ENCODE data around the gene CTR9.

Gene CTR9

DNA sequence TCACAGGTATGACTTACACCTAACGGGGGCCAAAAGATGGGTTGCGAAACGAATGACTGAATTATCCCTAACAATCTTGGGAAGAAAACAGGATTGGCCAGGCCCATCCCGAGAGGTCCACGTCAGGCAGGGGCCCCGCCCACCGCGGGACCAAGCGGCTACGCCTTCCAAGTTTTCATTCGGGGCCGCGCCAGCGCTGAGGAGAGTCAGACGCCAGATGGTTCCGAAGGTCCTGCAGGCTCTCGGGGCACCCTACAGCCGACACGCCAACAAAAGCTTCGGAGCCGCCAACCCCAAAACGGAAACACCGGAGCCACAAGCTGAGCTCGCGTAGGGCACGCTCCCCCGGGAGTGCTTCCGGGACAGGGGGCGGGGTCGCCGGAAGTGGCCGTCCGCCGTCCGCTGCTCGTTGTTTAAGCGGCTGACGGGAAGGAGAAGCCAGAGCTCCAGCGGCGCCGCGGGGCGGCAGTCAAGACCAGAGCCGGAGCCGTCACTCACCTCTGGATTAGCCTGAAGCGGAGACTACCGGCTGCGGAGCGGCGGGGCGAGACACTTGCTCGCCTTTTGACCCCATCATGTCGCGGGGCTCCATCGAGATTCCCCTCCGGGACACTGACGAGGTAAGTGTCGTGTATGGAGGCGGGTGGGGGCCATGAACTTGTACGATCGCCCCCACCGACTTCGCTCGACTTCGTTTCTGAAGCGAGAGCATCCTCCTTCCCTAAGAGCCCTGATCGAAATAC, at the start of gene CTR9:
Gene CTR9 (plus strand): TSS at position 409 of the 743 bp plus-strand sequence. CDS start 167 bp downstream, at position 576.
- DNase-seq, result peak; percentile 76 to 88 (median 82)

DNA sequence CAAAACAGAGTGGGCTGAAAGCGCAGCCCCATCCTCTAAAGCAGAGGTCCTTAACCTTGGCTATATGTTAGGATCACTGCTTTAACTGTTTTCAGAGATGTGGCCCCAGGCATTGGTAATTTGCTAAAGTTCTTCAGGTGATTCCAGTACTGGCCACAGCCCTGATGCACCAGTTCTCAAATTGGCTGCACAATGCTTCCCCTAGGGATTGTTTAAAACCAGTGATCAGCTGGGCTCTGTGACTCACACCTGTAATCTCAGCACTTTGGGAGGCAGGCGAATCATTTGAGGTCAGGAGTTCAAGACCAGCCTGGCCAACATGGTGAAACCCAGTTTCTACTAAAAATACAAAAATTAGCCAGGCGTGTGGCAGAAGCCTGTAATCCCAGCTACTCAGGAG, 49.1 kb upstream of the CTR9 start:
- no peak for DNase-seq

DNA sequence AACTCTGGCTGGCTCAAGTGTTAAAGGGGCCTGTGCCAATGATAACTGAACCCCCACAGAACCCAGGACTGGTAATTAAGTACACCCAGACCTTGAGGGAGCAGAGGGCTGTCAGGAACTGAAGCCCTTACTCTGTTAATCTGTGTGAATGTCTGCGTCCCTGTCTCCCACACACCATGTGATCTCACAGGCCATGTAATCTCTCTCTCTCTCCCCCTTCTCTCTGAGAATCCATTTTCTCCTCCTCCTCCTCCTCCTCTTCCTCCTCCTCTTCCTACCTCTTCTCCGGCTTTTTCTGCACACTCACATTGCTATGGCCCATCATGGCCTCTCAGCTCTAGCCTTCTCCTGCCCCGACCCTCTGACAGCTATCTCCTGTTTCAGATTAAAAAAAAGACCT, 42.9 kb upstream of the CTR9 start:
- DNase-seq, result no peak

DNA sequence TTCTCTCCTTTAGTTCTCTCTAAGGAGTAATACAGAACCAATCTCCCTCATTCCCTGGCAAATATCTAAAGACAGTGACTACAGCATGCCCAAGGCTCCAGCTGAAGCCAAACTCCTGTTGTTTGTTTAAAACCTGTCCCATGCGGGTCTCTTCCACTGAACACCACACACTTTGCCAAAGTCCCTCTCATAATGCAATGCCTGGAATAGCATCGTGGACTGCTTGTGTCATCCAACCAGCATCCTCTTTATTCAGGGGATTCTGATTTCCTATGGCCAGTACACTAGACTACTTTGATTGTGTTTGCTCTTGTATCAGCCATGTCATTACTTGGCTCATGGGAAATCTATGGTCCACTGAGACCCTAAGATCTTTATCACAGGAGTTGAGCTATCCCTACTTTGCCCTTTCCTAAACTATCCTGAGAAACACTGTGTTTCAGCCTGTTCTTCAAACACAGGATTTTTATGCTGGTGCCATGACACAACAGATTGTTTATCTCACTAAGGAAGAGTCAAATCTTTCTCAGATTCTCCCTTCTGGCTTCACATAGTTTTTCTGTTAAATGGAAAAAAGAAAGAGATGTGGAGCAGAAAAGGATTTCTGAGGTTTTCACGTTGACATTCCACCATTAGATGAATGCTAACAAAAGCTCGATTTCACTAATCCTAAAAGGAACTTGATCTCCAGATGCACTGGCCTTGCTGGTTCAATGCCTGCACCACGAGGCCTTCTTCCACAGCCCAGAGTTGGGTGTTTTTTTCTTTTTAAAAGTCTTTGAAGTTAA, 41.6 kb upstream of the CTR9 start:
- DNase-seq, result no peak

DNA sequence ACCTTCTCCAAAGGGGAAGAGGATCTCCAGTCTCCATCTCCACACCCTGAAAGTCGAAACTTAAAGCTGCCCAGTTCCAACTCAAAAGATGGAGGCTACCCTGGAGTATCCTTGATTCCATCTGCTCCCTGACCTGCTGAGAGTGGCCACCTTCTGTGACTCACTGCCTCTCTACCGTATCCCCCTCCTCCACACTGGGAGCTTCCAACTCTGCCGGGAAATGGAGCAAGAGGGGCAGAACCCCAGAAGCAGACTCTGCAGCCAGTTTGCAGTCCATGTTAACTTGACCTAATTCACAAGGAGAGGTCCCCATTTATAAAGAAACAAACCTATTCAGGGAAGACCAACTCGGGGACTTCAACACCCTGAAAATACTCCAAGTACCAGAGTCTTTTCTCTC, 35.5 kb upstream of the CTR9 start:
- DNase-seq, result no peak

DNA sequence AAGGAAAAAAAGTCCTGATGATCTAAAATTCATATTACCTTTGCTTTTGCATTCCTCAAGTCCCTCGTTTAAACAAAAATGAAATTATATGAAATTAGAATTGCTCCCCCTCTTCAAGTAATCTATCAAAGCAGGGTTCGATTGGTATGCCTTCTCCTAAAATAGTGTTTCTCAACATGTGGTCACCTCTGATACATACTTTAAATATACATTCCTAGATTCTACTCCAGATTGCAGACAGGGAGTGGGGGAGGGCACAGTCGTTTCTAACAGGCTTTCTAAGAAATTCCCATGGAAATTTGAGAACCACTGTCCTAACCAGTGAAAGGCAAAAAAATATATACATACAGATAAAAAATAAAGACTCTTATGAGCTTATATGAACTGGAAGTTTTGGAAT, 34.9 kb upstream of the CTR9 start:
- DNase-seq, result no peak

DNA sequence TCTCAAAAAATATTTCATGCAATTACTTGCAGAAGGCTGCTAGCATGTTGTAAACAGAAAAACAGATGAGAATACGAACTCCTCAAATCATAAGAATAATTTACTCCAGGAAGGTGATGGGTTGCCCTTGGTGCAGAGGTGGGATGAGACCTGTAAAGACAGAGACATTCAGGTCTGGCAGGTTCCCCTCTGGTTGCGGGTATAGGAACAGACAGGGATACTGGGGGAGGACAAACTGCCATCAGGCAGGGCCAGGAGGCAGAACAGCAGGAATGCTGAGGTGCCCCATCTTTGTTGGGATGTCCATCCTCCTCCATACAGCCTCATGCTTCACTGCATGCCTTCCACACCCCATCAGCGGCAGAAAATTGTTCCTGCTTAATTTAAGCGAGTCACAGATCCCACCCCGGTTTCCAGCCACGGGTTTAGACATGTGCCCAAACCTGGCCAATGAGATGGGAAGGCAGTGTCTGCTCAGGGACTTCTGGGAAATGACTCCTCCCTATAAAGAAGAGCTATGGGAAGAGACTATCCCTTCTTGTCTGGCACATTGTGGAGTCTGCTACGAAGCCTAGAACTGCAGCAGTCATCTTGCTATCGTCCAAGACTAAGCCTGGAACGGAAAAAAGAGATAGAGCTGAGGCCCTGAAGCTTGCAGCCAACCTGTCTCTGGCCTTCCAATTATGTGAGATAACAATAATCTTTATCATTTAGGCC, 34.3 kb upstream of the CTR9 start:
- no peak for DNase-seq

DNA sequence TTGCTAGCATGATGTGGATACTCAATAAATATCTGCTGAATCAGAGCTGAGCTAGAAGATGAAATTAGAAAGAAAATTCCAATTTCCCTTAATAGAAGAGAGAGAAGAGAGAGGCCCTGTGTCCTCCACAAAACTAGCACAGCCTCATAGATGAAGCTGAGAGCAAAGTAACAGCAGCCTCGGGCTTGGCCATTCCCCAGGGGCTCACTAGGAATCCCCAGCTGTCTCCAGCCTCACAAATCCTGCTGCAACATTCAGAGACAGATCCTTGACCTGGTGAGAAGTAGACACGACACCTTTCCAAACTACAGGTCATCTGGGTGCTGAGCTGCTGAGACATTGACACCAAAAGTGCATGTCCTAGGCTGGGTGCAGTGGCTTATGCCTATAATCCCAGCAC, 31.4 kb upstream of the CTR9 start:
- DNase-seq, result no peak

DNA sequence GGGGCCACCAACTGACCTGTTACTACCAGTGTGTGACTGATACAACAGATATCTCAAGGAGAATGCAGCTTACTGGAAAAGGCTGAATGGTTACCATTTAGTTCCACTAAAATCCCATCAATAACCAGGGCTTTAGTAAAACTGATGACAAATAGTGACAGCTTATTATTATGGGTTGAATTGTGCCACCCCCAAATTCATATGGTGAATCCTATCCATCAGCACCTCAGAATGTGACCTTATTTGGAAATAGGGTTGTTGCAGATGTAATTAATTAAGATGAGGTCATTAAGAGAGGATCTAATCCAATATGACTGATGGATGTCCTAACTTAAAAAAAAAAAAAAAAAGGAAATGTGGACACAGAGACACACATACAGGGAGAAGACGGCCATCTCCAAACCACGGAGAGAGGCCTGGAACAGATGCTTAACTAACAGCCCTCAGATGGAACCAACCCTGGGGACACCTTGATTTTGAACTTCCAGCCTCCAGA, 30.1 kb upstream of the CTR9 start:
- DNase-seq, result no peak

DNA sequence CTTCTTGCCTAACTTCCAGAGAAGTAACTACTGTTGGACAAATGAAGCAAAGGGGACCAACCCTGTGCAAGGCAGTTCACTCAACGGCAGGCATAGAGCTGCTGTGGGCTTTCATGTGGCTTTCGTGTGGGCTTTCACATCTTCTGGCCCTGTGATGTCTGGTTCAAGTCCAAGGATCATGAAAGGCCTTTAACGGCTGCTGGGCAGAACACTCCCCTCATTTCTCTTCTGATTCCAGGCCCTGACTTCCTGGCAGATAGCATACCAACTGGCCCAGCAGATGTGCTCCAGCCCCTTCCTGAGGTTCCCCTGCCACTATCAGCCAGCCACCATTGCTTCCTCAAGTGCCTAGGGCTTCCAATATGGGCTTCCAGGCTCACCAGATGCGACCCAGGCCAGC, 28.7 kb upstream of the CTR9 start:
- no peak for DNase-seq

DNA sequence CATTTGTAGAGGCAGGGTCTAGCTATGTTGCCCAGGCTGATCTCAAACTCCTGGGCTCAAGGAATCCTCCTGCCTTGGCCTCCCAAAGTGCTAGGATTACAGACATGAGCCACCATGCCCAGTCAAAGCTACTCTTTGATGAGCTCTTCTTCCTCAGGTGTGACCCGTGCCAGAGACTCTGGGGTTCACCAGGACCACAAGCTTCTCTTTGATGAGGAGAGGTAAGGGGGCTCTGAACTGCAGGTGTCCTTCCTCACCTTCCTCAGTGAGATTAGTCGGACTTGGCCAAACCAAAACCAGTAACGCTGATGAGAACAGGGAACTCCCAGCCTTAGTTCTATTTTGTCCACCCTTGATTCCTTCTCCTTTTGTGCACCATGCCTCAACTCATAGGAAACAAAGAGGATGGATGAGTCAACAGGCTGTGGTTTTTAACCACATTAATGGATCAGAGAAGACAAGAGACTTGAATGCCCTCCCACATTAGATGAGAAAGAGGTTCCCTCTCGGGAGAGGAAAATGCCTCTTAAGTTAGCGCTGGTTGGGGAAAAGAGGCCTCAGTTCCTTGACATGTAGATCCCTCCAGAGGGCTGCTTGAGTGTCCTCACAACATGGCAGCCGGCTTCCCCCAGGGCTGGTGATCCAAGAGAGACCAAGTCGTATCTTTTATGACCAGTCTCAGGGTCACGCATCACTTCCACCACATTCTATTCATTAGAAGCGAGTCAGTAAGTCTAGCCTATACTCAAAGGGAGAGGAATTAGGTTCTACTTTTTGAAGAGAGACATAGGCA, 25.7 kb upstream of the CTR9 start:
- no peak for DNase-seq

DNA sequence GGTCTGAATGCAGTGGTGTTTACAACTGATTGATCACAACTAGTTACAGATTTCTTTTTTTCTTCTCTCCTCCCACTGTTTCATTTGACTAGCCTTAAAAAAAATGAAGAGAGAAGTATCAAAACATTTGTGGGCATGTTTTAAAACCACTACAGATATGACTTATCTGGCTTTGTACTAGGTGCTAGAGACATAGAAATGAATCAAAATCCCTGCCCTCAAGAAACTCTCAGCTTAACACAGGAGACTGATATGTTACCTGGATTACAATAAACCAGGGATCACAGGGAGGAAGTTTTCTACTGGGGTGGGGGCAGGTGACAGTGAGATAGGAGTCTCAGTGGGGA, 25.2 kb upstream of the CTR9 start:
- no peak for DNase-seq

DNA sequence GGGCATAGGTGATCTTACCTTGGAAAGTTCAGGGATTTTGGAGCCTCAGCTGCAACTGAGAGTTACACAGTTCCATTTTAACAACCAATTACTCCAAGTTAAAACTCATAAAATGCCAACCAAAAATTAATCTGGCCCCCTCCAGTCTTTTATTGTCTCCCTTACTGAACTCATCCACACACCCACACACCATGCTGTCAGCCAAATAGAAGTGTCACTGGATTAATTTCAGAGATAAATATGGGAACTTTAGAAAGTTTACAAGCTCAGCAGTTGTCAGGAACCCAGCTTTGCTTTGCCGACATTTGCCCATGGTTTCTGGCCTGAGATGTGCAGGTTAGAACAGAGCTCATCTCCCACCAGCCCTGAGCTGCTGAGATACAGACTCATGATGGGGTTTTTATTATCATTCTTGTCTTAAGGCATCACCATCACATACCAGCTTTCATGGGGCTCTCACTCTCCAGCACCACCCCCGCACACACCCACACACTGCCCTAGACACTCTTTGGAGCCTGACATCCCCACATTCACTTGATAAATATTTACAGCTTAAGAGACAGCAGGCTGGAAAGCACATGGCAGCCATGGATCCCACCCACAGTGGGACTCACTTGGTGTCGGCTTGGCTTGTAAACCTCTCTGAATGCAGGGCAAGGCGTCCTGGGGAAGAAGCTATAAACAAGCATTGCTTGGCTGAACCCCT, 23.7 kb upstream of the CTR9 start:
- DNase-seq, result no peak

DNA sequence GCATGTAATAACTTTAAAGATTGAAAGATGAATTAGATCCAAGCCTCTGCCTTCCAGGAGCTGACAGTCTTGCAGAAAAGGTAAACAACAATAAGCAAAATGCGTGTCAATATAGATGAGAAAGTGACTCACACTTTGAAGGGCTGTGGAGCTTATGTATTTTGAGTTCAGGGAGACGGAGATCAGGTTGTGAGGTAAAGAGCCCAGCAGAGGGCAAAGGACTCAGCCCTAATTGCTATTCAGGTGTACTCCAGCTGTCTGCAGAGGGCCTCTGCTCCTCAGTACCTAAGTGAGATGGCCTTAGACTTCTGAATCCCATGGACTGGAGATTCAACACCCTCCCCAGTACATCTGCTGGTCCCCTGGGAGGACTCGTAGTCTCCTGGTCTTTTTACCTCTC, 22.9 kb upstream of the CTR9 start:
- no peak for DNase-seq

DNA sequence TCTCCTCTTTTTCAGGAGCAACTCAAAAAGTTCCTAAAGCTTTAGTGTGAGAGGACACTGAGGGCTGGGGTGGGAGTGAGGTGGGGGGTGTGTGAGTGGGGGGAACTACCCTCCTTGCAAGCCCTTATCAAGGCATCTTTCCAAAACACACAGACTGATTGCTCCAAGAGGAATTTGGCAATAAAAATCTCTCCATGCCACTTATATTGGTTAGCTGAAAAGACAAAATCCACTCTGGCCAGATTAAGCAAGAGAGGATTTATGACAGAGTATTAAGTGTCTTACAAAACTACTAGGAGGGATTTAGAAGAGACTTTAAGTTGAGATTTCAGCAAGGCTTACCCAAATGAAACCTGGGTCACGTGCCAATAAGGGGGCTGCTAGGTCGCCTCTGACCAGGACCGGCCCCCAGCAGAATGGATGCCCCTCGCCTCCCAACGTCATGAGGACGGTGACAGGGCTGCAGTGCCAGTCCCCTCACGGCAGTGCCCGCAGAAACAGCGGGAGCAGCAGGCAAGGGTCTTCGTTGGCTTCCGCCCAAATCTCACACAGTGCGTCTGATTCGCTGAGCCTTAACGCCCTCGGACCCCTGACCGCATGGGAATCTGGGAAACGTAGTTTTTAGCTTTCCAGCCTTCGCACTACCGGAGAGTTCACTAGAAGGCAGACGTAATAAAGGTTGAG, 22.1 kb upstream of the CTR9 start:
- no peak for DNase-seq

DNA sequence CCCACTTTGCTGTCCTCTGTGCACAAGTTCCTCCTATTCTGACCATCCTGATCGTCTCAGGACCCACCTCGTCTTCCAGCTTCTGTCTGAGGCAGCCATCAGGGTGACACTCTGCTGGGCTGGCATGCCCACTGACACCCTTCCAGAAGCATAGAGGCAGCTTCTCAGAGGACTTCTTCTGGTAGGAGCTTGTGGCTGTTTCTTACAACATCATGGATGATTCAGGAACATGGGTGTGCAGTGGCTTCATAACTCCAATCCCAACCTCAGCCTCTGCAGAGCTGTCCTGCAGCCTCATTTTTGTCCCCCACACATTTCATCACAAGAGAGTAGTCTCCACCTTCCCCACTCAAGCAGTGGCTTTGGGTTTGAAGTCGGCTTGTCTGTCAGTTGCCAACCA, 20.9 kb upstream of the CTR9 start:
- no peak for DNase-seq

DNA sequence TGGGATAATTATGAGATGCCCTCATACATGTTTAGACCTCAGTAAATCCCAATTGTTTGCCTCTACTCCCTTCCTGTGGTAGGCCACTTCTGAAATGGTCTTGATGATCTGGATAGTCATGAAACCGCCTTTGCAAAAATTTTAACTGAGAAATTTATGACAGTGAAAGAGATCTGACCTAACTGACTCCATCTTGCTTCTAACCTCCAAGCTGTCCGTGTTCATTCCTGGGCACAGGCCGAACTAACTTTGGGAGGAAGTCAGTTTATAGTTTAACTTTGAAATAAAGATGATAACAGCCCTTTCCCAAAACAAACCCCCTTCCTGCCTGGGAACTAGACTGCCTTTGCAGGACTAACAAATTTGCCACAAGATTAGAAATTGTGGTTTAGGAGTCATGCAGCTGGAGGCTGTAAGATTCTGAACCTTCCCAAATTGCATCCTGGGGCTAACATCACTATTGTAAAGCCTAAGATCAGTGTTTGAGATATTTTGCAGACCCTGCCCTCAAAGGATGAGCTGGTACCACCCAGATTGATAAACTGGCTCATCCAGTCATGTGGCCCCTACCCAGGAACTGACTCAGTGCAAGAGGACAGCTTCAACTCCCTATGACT, 19.9 kb upstream of the CTR9 start:
- no peak for DNase-seq

DNA sequence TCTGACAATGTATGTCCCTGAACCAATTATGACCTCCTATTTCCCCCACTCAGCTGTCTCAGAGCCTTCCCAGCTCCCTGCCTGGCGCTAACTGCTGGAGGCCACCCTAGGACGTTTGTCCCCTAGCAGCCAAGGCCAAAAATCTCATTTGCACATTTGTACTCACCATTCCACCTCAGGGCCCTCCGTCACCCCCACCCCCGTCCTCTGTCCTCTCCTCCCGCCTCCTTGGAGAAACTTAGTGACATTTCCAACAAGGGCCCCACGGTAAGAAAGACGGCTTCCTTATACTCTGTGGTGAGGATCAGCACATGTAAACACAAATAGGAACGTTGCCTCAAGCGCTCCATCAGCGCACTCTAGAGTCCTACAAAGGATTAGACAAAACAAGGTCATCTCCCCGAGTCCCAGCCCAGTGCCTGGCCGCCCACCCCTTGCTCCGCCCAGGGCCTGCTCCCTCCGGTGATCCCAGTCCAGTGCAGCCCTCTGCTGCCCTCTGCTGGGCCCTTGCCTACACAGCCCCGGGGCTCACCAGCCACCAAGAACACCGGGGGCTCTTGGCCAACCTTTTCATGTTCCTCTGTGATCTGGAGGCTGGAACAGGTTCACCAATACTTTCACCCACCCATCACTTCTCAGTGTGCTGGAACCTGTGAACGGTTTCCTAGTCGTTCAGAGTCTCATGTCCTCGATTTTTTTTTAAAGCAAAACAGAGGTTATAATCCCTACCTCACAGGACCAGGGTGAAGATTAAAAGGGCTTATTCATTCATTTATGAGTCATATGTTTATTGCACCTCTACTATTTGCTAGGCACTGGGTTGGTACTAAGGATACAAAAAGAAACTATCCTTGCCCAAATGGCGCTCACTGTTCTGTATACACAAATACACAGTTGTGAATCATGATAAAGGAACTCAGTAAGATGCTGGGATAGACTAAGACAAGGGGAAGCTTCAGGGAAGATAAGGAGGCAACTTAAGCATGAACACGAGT, 15.3 kb upstream of the CTR9 start:
- DNase-seq, result peak; percentile 69 to 83 (median 78)

DNA sequence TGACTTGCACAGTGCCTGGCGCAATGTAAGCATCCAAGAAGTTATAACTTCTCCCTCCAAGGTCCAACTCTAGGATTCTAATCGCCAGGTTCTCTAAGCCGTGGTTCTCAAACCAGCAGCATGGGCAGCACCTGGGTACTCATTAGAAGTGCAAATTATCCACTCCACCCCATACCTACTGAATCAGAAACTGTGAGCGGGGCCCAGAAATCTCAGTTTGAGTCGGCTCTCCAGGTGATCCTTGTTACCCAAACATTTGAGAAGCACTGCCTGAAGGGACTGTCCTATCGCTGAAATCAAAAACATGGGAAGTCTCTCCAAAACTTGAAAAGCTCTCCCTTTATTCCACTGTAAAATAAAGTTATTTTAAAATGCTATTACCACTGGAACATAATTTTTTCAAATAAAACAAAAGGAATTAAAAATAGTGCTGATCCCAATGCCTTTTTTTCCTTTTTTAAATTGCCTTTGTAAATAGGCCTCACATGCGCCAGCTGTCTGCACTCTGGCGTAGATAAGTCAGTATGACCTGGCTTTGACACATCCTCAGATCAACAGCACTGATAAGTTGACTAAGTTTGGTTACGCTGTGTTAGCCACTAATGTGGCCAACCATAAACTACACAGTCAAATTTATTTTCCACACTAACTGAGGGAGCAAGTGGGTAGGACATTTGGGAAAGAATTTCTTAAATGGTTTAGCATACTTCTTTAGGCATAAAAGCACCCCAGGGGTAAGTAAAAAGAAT, 8.4 kb upstream of the CTR9 start:
- no peak for DNase-seq

Data from activated CD4-positive, CD25-positive, alpha-beta regulatory T cell (primary cell).